Osteoblast (primary cell): ENCODE results near the gene MARCHF7. TPM values are rescaled to one million over a fixed set of nuclear protein-coding genes. Genes with fewer than 3 reads are reported as not detected.
"Not testable (repeated sequence)": the region's sequence is repeated elsewhere in the genome, so short reads cannot be mapped to it uniquely, and the experiment has no call there.

Experiments used
- DNase-seq: peaks from one replicate; pipeline ENCODE4 v3.0.0; 2011; ENCODE audit warnings: low spot score, mixed read lengths; ENCODE audit not compliant: insufficient read length; ENCODE audit errors: missing footprints
- H2AFZ ChIP-seq: 2 replicates; pipeline ENCODE4 v1.6.0; 2011; ENCODE audit warnings: mild to moderate bottlenecking, low read length
- H3K27ac ChIP-seq: 2 replicates; pipeline ENCODE4 v1.5.1; 2011; ENCODE audit warnings: mild to moderate bottlenecking, low read depth, low read length, moderate library complexity
- H3K27me3 ChIP-seq: 2 replicates; pipeline ENCODE4 v1.6.0; 2012; ENCODE audit warnings: mild to moderate bottlenecking, control low read depth, inconsistent platforms, low read length, moderate library complexity; ENCODE audit not compliant: insufficient read depth
- H3K36me3 ChIP-seq: 2 replicates; pipeline ENCODE4 v1.5.1; 2011; ENCODE audit warnings: mild to moderate bottlenecking, low read length, control low read depth, moderate library complexity; ENCODE audit not compliant: insufficient read depth
- H3K4me1 ChIP-seq: 2 replicates; pipeline ENCODE4 v1.5.1; 2011; ENCODE audit warnings: mild to moderate bottlenecking, low read length, control low read depth, moderate library complexity; ENCODE audit not compliant: insufficient read depth
- H3K4me2 ChIP-seq: 2 replicates; pipeline ENCODE4 v1.6.0; 2011; ENCODE audit warnings: mild to moderate bottlenecking, low read length; ENCODE audit not compliant: insufficient read depth
- H3K4me3 ChIP-seq: fragments of 200-600 bp; sonication (generic); 3 replicates; pipeline ENCODE4 v1.5.1; 2012; ENCODE audit warnings: mild to moderate bottlenecking, low read length, inconsistent platforms; ENCODE audit not compliant: insufficient read depth
- H3K79me2 ChIP-seq: 2 replicates; pipeline ENCODE4 v1.6.0; 2012; ENCODE audit warnings: mild to moderate bottlenecking, low read length, control low read depth, inconsistent platforms; ENCODE audit not compliant: insufficient read depth
- H3K9me3 ChIP-seq: 2 replicates; pipeline ENCODE4 v1.5.1; 2011; ENCODE audit warnings: low read depth, low read length, control low read depth
- H4K20me1 ChIP-seq: 2 replicates; pipeline ENCODE4 v1.6.0; 2012; ENCODE audit warnings: mild to moderate bottlenecking, low read length, control low read depth; ENCODE audit not compliant: insufficient read depth
- total RNA-seq: library from RNA; depleted of rRNA; stranded (reverse); fragments of >200 nt; gene quantifications from 2 replicates; pipeline ENCODE4 v1.2.3, GENCODE V29; 2012
- TF ChIP-seq, protein P1 (sequence below): IDR thresholded peaks from 2 replicates; pipeline ENCODE4 v1.5.1; 2011; ENCODE audit warnings: mild to moderate bottlenecking, low read depth, low read length, moderate library complexity; ENCODE audit errors: extremely low read depth

The MARCHF7 gene
- total RNA-seq, 1 donor: 106 TPM

DNA sequence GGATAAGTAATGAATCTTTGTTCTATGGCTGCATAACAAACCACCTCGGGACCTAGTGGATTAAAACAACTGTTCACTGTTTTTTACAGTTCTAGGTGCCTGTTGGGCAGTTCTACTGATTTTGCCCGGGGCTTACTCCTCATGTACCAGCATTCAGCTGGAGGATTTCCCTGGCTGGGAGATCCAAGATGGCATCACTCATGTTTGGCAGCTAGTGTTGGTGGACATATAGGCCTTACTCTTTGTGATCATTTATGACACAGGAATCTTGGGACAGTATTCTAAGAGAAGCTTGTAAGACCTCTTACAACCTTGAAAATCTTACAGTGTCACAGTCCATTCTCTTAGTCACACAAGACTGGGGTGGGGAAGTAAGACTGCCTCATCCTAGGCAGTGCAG lies 4.6 kb downstream of the MARCHF7 start:
- Histone ChIP-seq H3K9me3 (no peaks in the 10 kb centered on the region), H3K27ac (no peak overlapping the region), H2AFZ (no peak overlapping the region), H3K79me2 (peaks cover 96% of the 10 kb centered on the region), H3K4me2 (no peak overlapping the region), H3K27me3 (no peaks in the 10 kb centered on the region), H3K4me1 (peaks cover 17% of the 10 kb centered on the region), H3K4me3 (no peak overlapping the region), H3K36me3 (peaks cover 58% of the 10 kb centered on the region), H4K20me1 (peaks cover 85% of the 10 kb centered on the region)
- TF ChIP-seq, protein P1, sequence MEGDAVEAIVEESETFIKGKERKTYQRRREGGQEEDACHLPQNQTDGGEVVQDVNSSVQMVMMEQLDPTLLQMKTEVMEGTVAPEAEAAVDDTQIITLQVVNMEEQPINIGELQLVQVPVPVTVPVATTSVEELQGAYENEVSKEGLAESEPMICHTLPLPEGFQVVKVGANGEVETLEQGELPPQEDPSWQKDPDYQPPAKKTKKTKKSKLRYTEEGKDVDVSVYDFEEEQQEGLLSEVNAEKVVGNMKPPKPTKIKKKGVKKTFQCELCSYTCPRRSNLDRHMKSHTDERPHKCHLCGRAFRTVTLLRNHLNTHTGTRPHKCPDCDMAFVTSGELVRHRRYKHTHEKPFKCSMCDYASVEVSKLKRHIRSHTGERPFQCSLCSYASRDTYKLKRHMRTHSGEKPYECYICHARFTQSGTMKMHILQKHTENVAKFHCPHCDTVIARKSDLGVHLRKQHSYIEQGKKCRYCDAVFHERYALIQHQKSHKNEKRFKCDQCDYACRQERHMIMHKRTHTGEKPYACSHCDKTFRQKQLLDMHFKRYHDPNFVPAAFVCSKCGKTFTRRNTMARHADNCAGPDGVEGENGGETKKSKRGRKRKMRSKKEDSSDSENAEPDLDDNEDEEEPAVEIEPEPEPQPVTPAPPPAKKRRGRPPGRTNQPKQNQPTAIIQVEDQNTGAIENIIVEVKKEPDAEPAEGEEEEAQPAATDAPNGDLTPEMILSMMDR: no peak
- no peak for DNase-seq

DNA sequence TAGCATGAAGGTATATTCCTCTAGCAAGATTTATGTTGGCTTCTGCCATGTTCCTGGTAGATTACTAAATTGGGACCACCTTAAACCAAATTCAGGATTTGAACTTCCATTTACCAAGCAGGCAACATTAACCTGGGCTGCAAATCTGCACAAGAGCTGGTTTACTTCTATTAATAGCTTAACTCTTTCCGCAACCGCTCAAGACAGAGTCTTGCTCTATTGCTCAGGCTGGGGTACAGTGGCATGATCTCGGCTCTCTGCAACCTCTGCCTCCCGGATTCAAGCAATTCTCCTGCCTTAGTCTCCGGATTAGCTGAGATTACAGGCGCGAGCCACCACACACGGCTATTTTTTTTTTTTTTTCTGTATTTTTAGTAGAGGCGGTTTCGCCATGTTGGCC lies 8.4 kb downstream of the MARCHF7 start:
- TF ChIP-seq, protein P1: no peak
- H3K79me2 ChIP-seq: peaks cover 100% of the 10 kb centered on the region
- no peak for DNase-seq
- H3K27me3 ChIP-seq: no peaks in the 10 kb centered on the region
- no peak overlapping the region for H2AFZ ChIP-seq
- H3K36me3 ChIP-seq: peaks cover 58% of the 10 kb centered on the region
- peaks cover 5% of the 10 kb centered on the region for H3K4me1 ChIP-seq
- H4K20me1 ChIP-seq: peaks cover 91% of the 10 kb centered on the region
- H3K4me2 ChIP-seq: no peak overlapping the region
- H3K27ac ChIP-seq: no peak overlapping the region
- no peak overlapping the region for H3K4me3 ChIP-seq
- H3K9me3 ChIP-seq: no peaks in the 10 kb centered on the region

DNA sequence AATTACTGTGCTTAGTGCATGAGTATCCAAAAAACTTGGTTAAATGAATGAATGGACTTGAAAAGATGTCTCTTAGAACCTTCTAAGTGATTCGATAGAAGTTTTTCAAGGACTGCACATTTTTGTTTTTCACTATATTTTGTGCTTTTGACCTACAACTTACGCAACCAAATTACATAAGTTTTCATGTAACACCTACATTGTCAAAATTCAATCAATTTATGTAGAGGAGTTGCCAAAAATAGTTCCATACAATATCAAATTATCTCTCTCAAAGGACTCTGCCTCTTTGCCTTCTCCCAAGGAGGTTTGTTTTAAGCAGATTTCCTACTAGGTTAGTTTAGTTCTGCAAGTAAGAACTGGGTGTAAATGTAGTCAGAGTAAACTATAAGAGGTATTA lies 10.3 kb downstream of the MARCHF7 start:
- Histone ChIP-seq H3K4me2 (no peak overlapping the region), H4K20me1 (peaks cover 90% of the 10 kb centered on the region), H3K36me3 (peaks cover 42% of the 10 kb centered on the region)

DNA sequence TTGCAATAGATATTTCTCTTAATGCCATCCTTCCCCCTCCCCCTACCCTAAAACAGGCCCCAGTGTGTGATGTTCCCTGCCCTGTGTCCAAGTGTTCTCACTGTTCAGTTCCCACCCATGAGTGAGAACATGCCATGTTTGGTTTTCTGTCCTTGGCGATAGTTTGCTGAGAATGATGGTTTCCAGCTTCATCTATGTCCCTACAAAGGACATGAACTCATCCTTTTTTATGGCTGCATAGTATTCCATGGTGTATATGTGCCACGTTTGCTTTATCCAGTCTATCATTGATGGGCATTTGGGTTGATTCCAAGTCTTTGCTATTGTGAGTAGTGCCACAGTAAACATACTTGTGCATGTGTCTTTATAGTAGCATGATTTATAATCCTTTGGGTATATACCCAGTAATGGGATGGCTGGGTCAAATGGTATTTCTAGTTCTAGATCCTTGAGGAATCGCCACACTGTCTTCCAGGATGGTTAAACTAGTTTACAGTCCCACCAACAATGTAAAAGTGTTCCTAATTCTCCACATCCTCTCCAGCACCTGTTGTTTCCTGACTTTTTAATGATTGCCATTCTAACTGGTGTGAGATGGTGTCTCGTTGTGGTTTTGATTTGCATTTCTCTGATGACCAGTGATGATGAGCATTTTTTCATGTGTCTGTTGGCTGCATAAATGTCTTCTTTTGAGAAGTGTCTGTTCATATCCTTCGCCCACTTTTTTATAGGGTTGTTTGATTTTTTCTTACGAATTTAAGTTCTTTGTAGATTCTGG lies 12.7 kb downstream of the MARCHF7 start:
- H3K4me1 ChIP-seq, H3K9me3 ChIP-seq, H2AFZ ChIP-seq, H3K27me3 ChIP-seq, H3K4me2 ChIP-seq, H3K27ac ChIP-seq, DNase-seq, H3K4me3 ChIP-seq: not testable (repeated sequence)
- H3K36me3 ChIP-seq: peaks cover 36% of the 10 kb centered on the region
- H3K79me2 ChIP-seq: peaks cover 100% of the 10 kb centered on the region
- peaks cover 89% of the 10 kb centered on the region for H4K20me1 ChIP-seq

More for the DNA sequence above, 10.3 kb downstream of the MARCHF7 start:
- peaks cover 100% of the 10 kb centered on the region for H3K79me2 ChIP-seq
- H3K27me3 ChIP-seq: no peaks in the 10 kb centered on the region
- no peaks in the 10 kb centered on the region for H3K4me1 ChIP-seq
- TF ChIP-seq, protein P1: no peak
- H3K9me3 ChIP-seq: no peaks in the 10 kb centered on the region
- no peak overlapping the region for H3K4me3 ChIP-seq
- H2AFZ ChIP-seq: no peak overlapping the region
- no peak for DNase-seq
- H3K27ac ChIP-seq: no peak overlapping the region
